Measurements from ENCODE around the gene GNG2. TPM values are rescaled to one million over a fixed set of nuclear protein-coding genes. Genes with fewer than 3 reads are reported as not detected.

GNG2 gene
- total and polyA plus RNA-seq, 9 of the 15 experiments (the other 6 are each of a cell fraction or from before 2014, with no cell fraction given) = 0.18 TPM; not detected in 8

DNA sequence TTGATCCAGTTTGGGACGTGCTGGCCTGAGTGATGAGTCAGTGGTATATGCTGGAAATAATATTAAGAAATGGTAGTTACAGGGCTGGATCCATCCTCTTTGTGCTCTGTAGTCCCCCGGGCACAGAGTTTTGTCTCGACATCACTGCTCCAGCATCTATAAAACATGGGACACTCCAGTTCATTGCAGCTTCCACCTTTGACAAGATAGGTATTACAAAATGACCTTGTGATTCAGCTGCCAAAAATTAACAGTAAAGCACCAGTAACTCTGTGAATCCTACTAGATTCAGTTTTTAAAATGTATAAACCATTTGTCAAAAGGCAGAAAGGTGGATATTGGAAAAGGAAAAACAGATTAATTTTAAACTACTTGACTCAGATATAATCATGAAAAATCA lies 14.6 kb upstream of the GNG2 start:
- no TSS peak for BruUV-seq (replicated peaks)
- in situ Hi-C loops (cut with MboI) (no loop called here), intact Hi-C loops (cut with micrococcal nuclease) (no loop called here)
- no peaks in the 10 kb centered on the region for H3K79me2 ChIP-seq (ENCODE audit: control insufficient read depth, insufficient read depth, low read length)
- FAIRE-seq = no peak
- H3K9ac ChIP-seq (ENCODE audit: insufficient read depth in 1 of 2, low read depth in 2 of 2, low read length in 2 of 2) = no peak overlapping the region
- WGBS (ENCODE audit: insufficient coverage, low coverage, missing lambda C conversion rate) = 3% methylated on average over 3 of the region's 3 CpGs
- H3K9me1 ChIP-seq (ENCODE audit: control insufficient read depth, insufficient read depth, low read length) = no peaks in the 10 kb centered on the region
- no peaks in the 10 kb centered on the region for H3K36me3 ChIP-seq (ENCODE audit: control insufficient read depth, insufficient read depth, low read length)
- ChIA-PET CTCF (ENCODE audit: low intra/inter-chr PET ratio) (no interaction called here), POLR2A (no interaction called here)
- no peaks in the 10 kb centered on the region for H4K20me1 ChIP-seq (replicated peaks; ENCODE audit: control insufficient read depth, insufficient read depth, low read length)
- H3K27me3 ChIP-seq (ENCODE audit: control insufficient read depth in 2 of 2, insufficient read depth in 2 of 2, low read length in 2 of 2) = no peaks in the 10 kb centered on the region
- no peak overlapping the region for H2AFZ ChIP-seq (ENCODE audit: low read depth, low read length)
- no peak for DNase-seq (ENCODE audit: extremely low read depth in 1 of 4, low spot score in 3 of 4)
- no peaks in the 10 kb centered on the region; a peak in 1 of 5 replicates for H3K4me1 ChIP-seq (replicated peaks in 1 of 2; ENCODE audit: control insufficient read depth in 2 of 2, insufficient read depth in 2 of 2, low read length in 2 of 2)
- H3K4me3 ChIP-seq = no peak overlapping the region
- no peak overlapping the region for H3K4me2 ChIP-seq (ENCODE audit: insufficient read depth, low read length)
- ATAC-seq = no peak
- H3K27ac ChIP-seq (ENCODE audit: extremely low read depth, low read depth, low read length) = no peak overlapping the region
- H3K9me3 ChIP-seq (replicated peaks; ENCODE audit: control insufficient read depth, insufficient read depth, low read depth, low read length) = no peaks in the 10 kb centered on the region
- TF ChIP-seq FOSL1 (tag; conservative IDR thresholded peaks at IDR 0.05) = no peak
- TF ChIP-seq, protein P1, sequence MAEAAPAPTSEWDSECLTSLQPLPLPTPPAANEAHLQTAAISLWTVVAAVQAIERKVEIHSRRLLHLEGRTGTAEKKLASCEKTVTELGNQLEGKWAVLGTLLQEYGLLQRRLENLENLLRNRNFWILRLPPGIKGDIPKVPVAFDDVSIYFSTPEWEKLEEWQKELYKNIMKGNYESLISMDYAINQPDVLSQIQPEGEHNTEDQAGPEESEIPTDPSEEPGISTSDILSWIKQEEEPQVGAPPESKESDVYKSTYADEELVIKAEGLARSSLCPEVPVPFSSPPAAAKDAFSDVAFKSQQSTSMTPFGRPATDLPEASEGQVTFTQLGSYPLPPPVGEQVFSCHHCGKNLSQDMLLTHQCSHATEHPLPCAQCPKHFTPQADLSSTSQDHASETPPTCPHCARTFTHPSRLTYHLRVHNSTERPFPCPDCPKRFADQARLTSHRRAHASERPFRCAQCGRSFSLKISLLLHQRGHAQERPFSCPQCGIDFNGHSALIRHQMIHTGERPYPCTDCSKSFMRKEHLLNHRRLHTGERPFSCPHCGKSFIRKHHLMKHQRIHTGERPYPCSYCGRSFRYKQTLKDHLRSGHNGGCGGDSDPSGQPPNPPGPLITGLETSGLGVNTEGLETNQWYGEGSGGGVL (CRISPR knock-in tag; IDR thresholded peaks at IDR 0.05) = no peak
- no peak for TF ChIP-seq NFE2 (IDR thresholded peaks at IDR 0.05; ENCODE audit: low read depth)
- no peak for TF ChIP-seq SMAD4 (CRISPR knock-in tag; conservative IDR thresholded peaks at IDR 0.05)
- no peak for TF ChIP-seq NR3C1 (CRISPR knock-in tag; IDR thresholded peaks at IDR 0.05)
- TF ChIP-seq SIN3B (IDR thresholded peaks at IDR 0.05; ENCODE audit: low read depth) = no peak
- TF ChIP-seq ZFX (CRISPR knock-in tag; IDR thresholded peaks at IDR 0.05) = no peak
- no peak for TF ChIP-seq ZBTB49 (CRISPR knock-in tag; IDR thresholded peaks at IDR 0.05; ENCODE audit: borderline replicate concordance)
- TF ChIP-seq JUN (IDR thresholded peaks at IDR 0.05; ENCODE audit: borderline replicate concordance, low read depth, low read length) = no peak
- no peak for TF ChIP-seq JUN (CRISPR knock-in tag; IDR thresholded peaks at IDR 0.05; ENCODE audit: borderline replicate concordance)
